ENCODE data around the gene UFD1. TPM values are rescaled to one million over a fixed set of nuclear protein-coding genes. Genes with fewer than 3 reads are reported as not detected.

The UFD1 gene
- total and polyA plus RNA-seq, 9 of the 15 experiments (the other 6 are each of a cell fraction or from before 2014, with no cell fraction given) = 238 to 645 (median 363) TPM

DNA sequence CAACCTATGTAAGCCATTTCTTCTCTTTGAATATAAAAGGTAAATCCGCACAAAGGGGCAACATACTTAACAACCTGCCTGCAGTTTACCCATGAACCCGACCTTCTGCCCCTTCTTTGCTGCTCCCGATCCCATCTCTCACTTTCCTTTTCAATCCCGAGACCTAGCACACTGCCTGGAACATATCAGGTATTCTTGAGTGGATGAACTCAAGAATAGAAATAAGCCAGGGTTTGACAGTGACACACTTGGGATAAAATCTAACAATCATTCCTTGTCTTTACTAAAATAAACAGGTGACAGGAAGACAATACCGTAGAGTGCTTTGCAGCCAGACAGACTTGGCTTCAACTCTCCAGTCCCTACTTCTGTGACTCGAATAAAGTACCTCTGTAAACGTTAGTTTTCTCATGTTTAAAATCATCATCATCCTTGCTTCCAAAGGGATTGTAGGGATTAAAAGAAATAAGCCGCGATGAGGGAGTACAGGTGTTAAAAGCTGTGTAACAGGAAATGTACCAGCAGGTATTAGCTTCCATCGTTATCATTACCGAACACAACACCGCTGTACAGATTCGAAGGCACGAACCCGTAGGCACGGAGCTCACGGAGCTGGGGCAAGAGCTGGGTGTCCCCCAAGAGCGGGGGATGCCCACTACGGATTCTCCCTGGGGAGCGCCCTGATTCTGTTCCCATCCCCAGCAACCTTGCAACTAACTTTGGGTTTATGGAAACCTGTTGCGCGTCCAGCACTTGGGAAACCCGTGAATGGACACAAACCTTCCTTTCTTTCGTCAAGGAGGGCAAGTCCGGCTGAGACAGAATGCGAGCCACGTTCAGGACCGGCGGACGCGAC is 720 bp downstream of the UFD1 start (continued):
- TF ChIP-seq, protein P1, sequence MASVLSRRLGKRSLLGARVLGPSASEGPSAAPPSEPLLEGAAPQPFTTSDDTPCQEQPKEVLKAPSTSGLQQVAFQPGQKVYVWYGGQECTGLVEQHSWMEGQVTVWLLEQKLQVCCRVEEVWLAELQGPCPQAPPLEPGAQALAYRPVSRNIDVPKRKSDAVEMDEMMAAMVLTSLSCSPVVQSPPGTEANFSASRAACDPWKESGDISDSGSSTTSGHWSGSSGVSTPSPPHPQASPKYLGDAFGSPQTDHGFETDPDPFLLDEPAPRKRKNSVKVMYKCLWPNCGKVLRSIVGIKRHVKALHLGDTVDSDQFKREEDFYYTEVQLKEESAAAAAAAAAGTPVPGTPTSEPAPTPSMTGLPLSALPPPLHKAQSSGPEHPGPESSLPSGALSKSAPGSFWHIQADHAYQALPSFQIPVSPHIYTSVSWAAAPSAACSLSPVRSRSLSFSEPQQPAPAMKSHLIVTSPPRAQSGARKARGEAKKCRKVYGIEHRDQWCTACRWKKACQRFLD (CRISPR knock-in tag; IDR thresholded peaks at IDR 0.05) = no peak
- no peak for TF ChIP-seq HNRNPUL1 (IDR thresholded peaks at IDR 0.05; ENCODE audit: low read length)
- no peak for TF ChIP-seq ZNF384 (IDR thresholded peaks at IDR 0.05; ENCODE audit: low read depth, low read length)
- TF ChIP-seq PHTF2 (CRISPR knock-in tag; IDR thresholded peaks at IDR 0.05) = peak; percentile 62; the same call in 1 of the 2 replicates
- TF ChIP-seq ZNF551 (CRISPR knock-in tag; IDR thresholded peaks at IDR 0.05) = no peak
- no peak for TF ChIP-seq ZNF717 (CRISPR knock-in tag; IDR thresholded peaks at IDR 0.05)
- no peak for TF ChIP-seq SUPT5H (IDR thresholded peaks at IDR 0.05)
- no peak for TF ChIP-seq NFYB (IDR thresholded peaks at IDR 0.05; ENCODE audit: extremely low read depth, insufficient read length)
- TF ChIP-seq ZFPM2 (CRISPR knock-in tag; IDR thresholded peaks at IDR 0.05) = peak; percentile 95; the same call in 1 of the 2 replicates
- peak; percentile 99 for TF ChIP-seq CHD1 (IDR thresholded peaks at IDR 0.05; ENCODE audit: low read length)
- TF ChIP-seq, protein P2, sequence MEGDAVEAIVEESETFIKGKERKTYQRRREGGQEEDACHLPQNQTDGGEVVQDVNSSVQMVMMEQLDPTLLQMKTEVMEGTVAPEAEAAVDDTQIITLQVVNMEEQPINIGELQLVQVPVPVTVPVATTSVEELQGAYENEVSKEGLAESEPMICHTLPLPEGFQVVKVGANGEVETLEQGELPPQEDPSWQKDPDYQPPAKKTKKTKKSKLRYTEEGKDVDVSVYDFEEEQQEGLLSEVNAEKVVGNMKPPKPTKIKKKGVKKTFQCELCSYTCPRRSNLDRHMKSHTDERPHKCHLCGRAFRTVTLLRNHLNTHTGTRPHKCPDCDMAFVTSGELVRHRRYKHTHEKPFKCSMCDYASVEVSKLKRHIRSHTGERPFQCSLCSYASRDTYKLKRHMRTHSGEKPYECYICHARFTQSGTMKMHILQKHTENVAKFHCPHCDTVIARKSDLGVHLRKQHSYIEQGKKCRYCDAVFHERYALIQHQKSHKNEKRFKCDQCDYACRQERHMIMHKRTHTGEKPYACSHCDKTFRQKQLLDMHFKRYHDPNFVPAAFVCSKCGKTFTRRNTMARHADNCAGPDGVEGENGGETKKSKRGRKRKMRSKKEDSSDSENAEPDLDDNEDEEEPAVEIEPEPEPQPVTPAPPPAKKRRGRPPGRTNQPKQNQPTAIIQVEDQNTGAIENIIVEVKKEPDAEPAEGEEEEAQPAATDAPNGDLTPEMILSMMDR (IDR thresholded peaks at IDR 0.05 in 2 of 3, conservative IDR thresholded peaks at IDR 0.05 in 1 of 3; ENCODE audit: insufficient read depth in 2 of 3, low read depth in 1 of 3, low read length in 3 of 3) = no peak
- no peak for TF ChIP-seq ZNF444 (CRISPR knock-in tag; IDR thresholded peaks at IDR 0.05)
- no peak for TF ChIP-seq SPI1 (IDR thresholded peaks at IDR 0.05; ENCODE audit: borderline replicate concordance, low read depth, low read length)
- TF ChIP-seq, protein P3, sequence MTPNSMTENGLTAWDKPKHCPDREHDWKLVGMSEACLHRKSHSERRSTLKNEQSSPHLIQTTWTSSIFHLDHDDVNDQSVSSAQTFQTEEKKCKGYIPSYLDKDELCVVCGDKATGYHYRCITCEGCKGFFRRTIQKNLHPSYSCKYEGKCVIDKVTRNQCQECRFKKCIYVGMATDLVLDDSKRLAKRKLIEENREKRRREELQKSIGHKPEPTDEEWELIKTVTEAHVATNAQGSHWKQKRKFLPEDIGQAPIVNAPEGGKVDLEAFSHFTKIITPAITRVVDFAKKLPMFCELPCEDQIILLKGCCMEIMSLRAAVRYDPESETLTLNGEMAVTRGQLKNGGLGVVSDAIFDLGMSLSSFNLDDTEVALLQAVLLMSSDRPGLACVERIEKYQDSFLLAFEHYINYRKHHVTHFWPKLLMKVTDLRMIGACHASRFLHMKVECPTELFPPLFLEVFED (CRISPR knock-in tag; conservative IDR thresholded peaks at IDR 0.05) = 0 out of 2 replicates have a peak, but pooled peaks have one; percentile 48
- TF ChIP-seq TGIF2 (CRISPR knock-in tag; IDR thresholded peaks at IDR 0.05) = no peak
- no peak for TF ChIP-seq SP2 (IDR thresholded peaks at IDR 0.05; ENCODE audit: extremely low read depth, low read depth, low read length, poor library complexity, severe bottlenecking)
- TF ChIP-seq HDAC2 (IDR thresholded peaks at IDR 0.05) = no peak
- no peak for TF ChIP-seq NCOA1 (IDR thresholded peaks at IDR 0.05; ENCODE audit: low read depth)
- no peak for TF ChIP-seq LARP7 (IDR thresholded peaks at IDR 0.05)
- TF ChIP-seq, protein P4, sequence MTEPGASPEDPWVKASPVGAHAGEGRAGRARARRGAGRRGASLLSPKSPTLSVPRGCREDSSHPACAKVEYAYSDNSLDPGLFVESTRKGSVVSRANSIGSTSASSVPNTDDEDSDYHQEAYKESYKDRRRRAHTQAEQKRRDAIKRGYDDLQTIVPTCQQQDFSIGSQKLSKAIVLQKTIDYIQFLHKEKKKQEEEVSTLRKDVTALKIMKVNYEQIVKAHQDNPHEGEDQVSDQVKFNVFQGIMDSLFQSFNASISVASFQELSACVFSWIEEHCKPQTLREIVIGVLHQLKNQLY (CRISPR knock-in tag; conservative IDR thresholded peaks at IDR 0.05) = peak; percentile 4 to 80; a peak in 1 of 4 replicates
- TF ChIP-seq POLR2AphosphoS5 (IDR thresholded peaks at IDR 0.05; ENCODE audit: control insufficient read depth, insufficient read depth, low read depth, low read length) = no peak
- TF ChIP-seq, protein P5, sequence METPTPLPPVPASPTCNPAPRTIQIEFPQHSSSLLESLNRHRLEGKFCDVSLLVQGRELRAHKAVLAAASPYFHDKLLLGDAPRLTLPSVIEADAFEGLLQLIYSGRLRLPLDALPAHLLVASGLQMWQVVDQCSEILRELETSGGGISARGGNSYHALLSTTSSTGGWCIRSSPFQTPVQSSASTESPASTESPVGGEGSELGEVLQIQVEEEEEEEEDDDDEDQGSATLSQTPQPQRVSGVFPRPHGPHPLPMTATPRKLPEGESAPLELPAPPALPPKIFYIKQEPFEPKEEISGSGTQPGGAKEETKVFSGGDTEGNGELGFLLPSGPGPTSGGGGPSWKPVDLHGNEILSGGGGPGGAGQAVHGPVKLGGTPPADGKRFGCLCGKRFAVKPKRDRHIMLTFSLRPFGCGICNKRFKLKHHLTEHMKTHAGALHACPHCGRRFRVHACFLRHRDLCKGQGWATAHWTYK (CRISPR knock-in tag; IDR thresholded peaks at IDR 0.05) = peak; percentile 51; the same call in 1 of the 2 replicates
